Measurements from ENCODE around the gene GPBP1. TPM values are rescaled to one million over a fixed set of nuclear protein-coding genes. Genes with fewer than 3 reads are reported as not detected.

The GPBP1 gene
- total and polyA plus RNA-seq, 8 donors, result 55.3 to 171 (median 148) TPM

GRCh38 chr5:57258052-57258451, 84.2 kb downstream of the GPBP1 start:
- ATAC-seq (no peak), DNase-seq (no peak)
- TF ChIP-seq CTCF (IDR thresholded peaks at IDR 0.05), result no peak
- H3K4me3 ChIP-seq, result no peak overlapping the region
- H3K27ac ChIP-seq, result no peak overlapping the region
- H3K27me3 ChIP-seq, result no peaks in the 10 kb centered on the region
- peaks cover 0 to 66% of the 10 kb centered on the region in 2 donors for H3K36me3 ChIP-seq
- no peaks in the 10 kb centered on the region for H3K9me3 ChIP-seq
- intact Hi-C loops (cut with DNase I), result no loop called here
- no peaks in the 10 kb centered on the region for H3K4me1 ChIP-seq

GRCh38 chr5:57258943-57259342, 85.1 kb downstream of the GPBP1 start:
- H3K36me3 ChIP-seq, result peaks cover 0 to 66% of the 10 kb centered on the region in 2 donors
- no peak for ATAC-seq
- intact Hi-C loops (cut with DNase I), result no loop called here
- no peaks in the 10 kb centered on the region for H3K9me3 ChIP-seq
- no peak for TF ChIP-seq CTCF (IDR thresholded peaks at IDR 0.05)
- H3K27ac ChIP-seq, result no peak overlapping the region
- no peaks in the 10 kb centered on the region for H3K4me1 ChIP-seq
- no peak overlapping the region for H3K4me3 ChIP-seq
- no peaks in the 10 kb centered on the region for H3K27me3 ChIP-seq
- DNase-seq, result no peak

- DNase-seq, result no peak
- intact Hi-C loops (cut with DNase I), result no loop called here
- no peak overlapping the region for H3K4me3 ChIP-seq
- no peak for ATAC-seq
- no peaks in the 10 kb centered on the region for H3K9me3 ChIP-seq
- no peak overlapping the region for H3K27ac ChIP-seq
- no peaks in the 10 kb centered on the region for H3K4me1 ChIP-seq
- H3K27me3 ChIP-seq, result no peaks in the 10 kb centered on the region
- no peak for TF ChIP-seq CTCF (IDR thresholded peaks at IDR 0.05)
- H3K36me3 ChIP-seq, result peaks cover 0 to 63% of the 10 kb centered on the region in 2 donors
These were observed 85.8 kb downstream of the GPBP1 start for GRCh38 chr5:57259704-57260103.

GRCh38 chr5:57262541-57262940, 88.7 kb downstream of the GPBP1 start:
- DNase-seq (no peak), ATAC-seq (no peak)
- TF ChIP-seq CTCF (IDR thresholded peaks at IDR 0.05), result no peak

GRCh38 chr5:57267805-57268204, 93.9 kb downstream of the GPBP1 start:
- DNase-seq, result peak in 2 of 4 donors; percentile 39 to 42

More at GRCh38 chr5:57262541-57262940, 88.7 kb downstream of the GPBP1 start:
- no peak overlapping the region for H3K4me3 ChIP-seq
- H3K27me3 ChIP-seq, result no peaks in the 10 kb centered on the region
- H3K36me3 ChIP-seq, result peaks cover 0 to 39% of the 10 kb centered on the region in 2 donors
- no peaks in the 10 kb centered on the region for H3K9me3 ChIP-seq
- H3K4me1 ChIP-seq, result no peaks in the 10 kb centered on the region
- H3K27ac ChIP-seq, result no peak overlapping the region
- intact Hi-C loops (cut with DNase I), result no loop called here

More at GRCh38 chr5:57267805-57268204, 93.9 kb downstream of the GPBP1 start:
- Histone ChIP-seq H3K27ac (no peak overlapping the region), H3K4me3 (no peak overlapping the region), H3K36me3 (peaks cover 0 to 16% of the 10 kb centered on the region in 2 donors), H3K27me3 (no peaks in the 10 kb centered on the region), H3K9me3 (no peaks in the 10 kb centered on the region), H3K4me1 (no peaks in the 10 kb centered on the region)
- intact Hi-C loops (cut with DNase I), result no loop called here
- ATAC-seq, result no peak
- TF ChIP-seq CTCF (IDR thresholded peaks at IDR 0.05), result no peak

Measured in left lung (tissue), 10 donors.